Measurements from ENCODE around the gene DRGX. TPM values are rescaled to one million over a fixed set of nuclear protein-coding genes. Genes with fewer than 3 reads are reported as not detected.

DRGX gene
- total and polyA plus RNA-seq, 2 of the 13 experiments (the other 11 are each of a cell fraction or from before 2014, with no cell fraction given) = not detected

DNA sequence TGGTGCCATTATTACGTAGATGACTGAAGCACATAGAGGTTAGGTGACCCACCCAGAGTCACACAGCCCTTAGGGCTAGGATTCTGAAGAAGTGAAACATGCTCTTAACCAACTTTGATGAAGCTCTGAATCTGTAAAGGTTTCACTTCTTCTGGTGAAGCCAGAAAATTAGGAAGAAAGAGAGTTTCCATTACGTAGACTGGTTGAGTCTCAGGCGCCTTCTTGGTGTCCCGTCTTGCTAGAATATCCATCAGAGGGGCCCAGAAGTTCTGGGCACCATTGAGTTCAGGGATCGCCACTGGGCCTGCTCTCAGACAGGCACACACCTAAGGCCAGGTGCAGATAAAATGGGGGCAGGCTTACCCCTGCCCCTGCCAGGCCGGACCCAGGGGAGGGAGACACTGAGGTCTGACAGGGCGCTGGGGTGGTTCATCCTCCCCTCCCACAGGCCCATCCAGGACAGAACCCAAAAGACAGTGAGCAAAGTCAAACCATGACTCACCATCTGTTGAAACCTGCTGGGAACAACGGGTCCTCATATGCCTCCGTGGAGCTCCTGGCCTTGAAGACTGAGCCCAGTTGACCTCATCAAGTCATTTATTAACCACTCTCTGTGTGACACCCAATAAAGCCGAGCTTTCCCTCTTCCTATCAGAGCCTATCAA is 33.2 kb downstream of the DRGX start (continued):
- TF ChIP-seq, protein P1, sequence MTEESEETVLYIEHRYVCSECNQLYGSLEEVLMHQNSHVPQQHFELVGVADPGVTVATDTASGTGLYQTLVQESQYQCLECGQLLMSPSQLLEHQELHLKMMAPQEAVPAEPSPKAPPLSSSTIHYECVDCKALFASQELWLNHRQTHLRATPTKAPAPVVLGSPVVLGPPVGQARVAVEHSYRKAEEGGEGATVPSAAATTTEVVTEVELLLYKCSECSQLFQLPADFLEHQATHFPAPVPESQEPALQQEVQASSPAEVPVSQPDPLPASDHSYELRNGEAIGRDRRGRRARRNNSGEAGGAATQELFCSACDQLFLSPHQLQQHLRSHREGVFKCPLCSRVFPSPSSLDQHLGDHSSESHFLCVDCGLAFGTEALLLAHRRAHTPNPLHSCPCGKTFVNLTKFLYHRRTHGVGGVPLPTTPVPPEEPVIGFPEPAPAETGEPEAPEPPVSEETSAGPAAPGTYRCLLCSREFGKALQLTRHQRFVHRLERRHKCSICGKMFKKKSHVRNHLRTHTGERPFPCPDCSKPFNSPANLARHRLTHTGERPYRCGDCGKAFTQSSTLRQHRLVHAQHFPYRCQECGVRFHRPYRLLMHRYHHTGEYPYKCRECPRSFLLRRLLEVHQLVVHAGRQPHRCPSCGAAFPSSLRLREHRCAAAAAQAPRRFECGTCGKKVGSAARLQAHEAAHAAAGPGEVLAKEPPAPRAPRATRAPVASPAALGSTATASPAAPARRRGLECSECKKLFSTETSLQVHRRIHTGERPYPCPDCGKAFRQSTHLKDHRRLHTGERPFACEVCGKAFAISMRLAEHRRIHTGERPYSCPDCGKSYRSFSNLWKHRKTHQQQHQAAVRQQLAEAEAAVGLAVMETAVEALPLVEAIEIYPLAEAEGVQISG (CRISPR knock-in tag; IDR thresholded peaks at IDR 0.05) = 0 out of 2 replicates have a peak, but pooled peaks have one; percentile 20
- TF ChIP-seq, protein P2, sequence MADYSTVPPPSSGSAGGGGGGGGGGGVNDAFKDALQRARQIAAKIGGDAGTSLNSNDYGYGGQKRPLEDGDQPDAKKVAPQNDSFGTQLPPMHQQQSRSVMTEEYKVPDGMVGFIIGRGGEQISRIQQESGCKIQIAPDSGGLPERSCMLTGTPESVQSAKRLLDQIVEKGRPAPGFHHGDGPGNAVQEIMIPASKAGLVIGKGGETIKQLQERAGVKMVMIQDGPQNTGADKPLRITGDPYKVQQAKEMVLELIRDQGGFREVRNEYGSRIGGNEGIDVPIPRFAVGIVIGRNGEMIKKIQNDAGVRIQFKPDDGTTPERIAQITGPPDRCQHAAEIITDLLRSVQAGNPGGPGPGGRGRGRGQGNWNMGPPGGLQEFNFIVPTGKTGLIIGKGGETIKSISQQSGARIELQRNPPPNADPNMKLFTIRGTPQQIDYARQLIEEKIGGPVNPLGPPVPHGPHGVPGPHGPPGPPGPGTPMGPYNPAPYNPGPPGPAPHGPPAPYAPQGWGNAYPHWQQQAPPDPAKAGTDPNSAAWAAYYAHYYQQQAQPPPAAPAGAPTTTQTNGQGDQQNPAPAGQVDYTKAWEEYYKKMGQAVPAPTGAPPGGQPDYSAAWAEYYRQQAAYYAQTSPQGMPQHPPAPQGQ (CRISPR knock-in tag; IDR thresholded peaks at IDR 0.05; ENCODE audit: borderline replicate concordance) = no peak
- peak; percentile 47 for TF ChIP-seq NR2F6 (IDR thresholded peaks at IDR 0.05)
- peak; percentile 47; the same call in 1 of the 2 replicates for TF ChIP-seq NR2F6 (CRISPR knock-in tag; IDR thresholded peaks at IDR 0.05)
- no peak for TF ChIP-seq SIN3A (IDR thresholded peaks at IDR 0.05; ENCODE audit: borderline replicate concordance, low read depth, low read length)
- TF ChIP-seq IKZF1 (IDR thresholded peaks at IDR 0.05) = no peak
- no peak for TF ChIP-seq FLYWCH1 (CRISPR knock-in tag; IDR thresholded peaks at IDR 0.05)
- TF ChIP-seq ATM (IDR thresholded peaks at IDR 0.05; ENCODE audit: borderline replicate concordance) = no peak
- no peak for TF ChIP-seq BHLHE40 (IDR thresholded peaks at IDR 0.05; ENCODE audit: low read length)
- no peak for TF ChIP-seq MAFF (IDR thresholded peaks at IDR 0.05; ENCODE audit: low read depth, low read length)
- TF ChIP-seq, protein P3, sequence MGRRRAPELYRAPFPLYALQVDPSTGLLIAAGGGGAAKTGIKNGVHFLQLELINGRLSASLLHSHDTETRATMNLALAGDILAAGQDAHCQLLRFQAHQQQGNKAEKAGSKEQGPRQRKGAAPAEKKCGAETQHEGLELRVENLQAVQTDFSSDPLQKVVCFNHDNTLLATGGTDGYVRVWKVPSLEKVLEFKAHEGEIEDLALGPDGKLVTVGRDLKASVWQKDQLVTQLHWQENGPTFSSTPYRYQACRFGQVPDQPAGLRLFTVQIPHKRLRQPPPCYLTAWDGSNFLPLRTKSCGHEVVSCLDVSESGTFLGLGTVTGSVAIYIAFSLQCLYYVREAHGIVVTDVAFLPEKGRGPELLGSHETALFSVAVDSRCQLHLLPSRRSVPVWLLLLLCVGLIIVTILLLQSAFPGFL (CRISPR knock-in tag; IDR thresholded peaks at IDR 0.05) = no peak
- TF ChIP-seq, protein P4, sequence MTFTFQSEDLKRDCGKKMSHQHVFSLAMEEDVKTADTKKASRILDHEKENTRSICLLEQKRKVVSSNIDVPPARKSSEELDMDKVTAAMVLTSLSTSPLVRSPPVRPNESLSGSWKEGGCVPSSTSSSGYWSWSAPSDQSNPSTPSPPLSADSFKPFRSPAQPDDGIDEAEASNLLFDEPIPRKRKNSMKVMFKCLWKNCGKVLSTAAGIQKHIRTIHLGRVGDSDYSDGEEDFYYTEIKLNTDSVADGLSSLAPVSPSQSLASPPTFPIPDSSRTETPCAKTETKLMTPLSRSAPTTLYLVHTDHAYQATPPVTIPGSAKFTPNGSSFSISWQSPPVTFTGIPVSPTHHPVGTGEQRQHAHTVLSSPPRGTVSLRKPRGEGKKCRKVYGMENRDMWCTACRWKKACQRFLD (CRISPR knock-in tag; IDR thresholded peaks at IDR 0.05; ENCODE audit: borderline replicate concordance) = no peak
- TF ChIP-seq, protein P5, sequence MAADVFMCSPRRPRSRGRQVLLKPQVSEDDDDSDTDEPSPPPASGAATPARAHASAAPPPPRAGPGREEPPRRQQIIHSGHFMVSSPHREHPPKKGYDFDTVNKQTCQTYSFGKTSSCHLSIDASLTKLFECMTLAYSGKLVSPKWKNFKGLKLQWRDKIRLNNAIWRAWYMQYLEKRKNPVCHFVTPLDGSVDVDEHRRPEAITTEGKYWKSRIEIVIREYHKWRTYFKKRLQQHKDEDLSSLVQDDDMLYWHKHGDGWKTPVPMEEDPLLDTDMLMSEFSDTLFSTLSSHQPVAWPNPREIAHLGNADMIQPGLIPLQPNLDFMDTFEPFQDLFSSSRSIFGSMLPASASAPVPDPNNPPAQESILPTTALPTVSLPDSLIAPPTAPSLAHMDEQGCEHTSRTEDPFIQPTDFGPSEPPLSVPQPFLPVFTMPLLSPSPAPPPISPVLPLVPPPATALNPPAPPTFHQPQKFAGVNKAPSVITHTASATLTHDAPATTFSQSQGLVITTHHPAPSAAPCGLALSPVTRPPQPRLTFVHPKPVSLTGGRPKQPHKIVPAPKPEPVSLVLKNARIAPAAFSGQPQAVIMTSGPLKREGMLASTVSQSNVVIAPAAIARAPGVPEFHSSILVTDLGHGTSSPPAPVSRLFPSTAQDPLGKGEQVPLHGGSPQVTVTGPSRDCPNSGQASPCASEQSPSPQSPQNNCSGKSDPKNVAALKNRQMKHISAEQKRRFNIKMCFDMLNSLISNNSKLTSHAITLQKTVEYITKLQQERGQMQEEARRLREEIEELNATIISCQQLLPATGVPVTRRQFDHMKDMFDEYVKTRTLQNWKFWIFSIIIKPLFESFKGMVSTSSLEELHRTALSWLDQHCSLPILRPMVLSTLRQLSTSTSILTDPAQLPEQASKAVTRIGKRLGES (CRISPR knock-in tag; IDR thresholded peaks at IDR 0.05; ENCODE audit: borderline replicate concordance) = no peak
- no peak for TF ChIP-seq RBAK (CRISPR knock-in tag; IDR thresholded peaks at IDR 0.05)
- TF ChIP-seq POGZ (CRISPR knock-in tag; IDR thresholded peaks at IDR 0.05) = 0 out of 2 replicates have a peak, but pooled peaks have one; percentile 40
- TF ChIP-seq TCF12 (IDR thresholded peaks at IDR 0.05) = no peak
- no peak for TF ChIP-seq TCF12 (CRISPR knock-in tag; IDR thresholded peaks at IDR 0.05)
- TF ChIP-seq, protein P6, sequence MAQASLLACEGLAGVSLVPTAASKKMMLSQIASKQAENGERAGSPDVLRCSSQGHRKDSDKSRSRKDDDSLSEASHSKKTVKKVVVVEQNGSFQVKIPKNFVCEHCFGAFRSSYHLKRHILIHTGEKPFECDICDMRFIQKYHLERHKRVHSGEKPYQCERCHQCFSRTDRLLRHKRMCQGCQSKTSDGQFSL (CRISPR knock-in tag; IDR thresholded peaks at IDR 0.05) = no peak
- no peak for TF ChIP-seq RXRA (CRISPR knock-in tag; IDR thresholded peaks at IDR 0.05)
- TF ChIP-seq SMAD9 (CRISPR knock-in tag; IDR thresholded peaks at IDR 0.05) = no peak
- no peak for TF ChIP-seq SRSF1 (optimal IDR thresholded peaks at IDR 0.05; ENCODE audit: low read depth, low read length)

All from HepG2 (cell line).